OCI-LY7 (cell line): Measurements from ENCODE around the gene COL4A2. TPM values are rescaled to one million over a fixed set of nuclear protein-coding genes. Genes with fewer than 3 reads are reported as not detected.

Experiments used
- BruUV-seq: library from RNA; stranded (reverse); fragments of 400-500 nt; replicated peaks from 2 replicates; lab custom pipeline; 2021; lab: Mats Ljungman, UMichigan
- CTCF ChIA-PET: fragments of 300-600 bp; sonication (Branson Sonifier 250); formaldehyde crosslinking; loops from one replicate; lab custom pipeline; 2022; ENCODE audit warnings: antibody characterized with exemption; ENCODE audit not compliant: unreplicated experiment; lab: Charles Lee
- POLR2A ChIA-PET: fragments of 300-600 bp; sonication (Branson Sonifier 250); formaldehyde crosslinking; loops from one replicate; lab custom pipeline; 2022; ENCODE audit warnings: antibody characterized with exemption; lab: Charles Lee
- DNase-seq: peaks from one replicate; pipeline ENCODE4 v3.0.0-alpha.2; 2015; ENCODE audit warnings: low spot score
- H2AFZ ChIP-seq: fragments of 200-600 bp; sonication (generic), shearing (Covaris generic); 2 replicates; pipeline ENCODE4 v1.6.1; 2014; ENCODE audit warnings: mild to moderate bottlenecking, antibody characterized with exemption, low read length, moderate library complexity
- H3K27ac ChIP-seq: fragments of 200-600 bp; sonication (generic); 2 replicates; pipeline ENCODE4 v1.5.1; 2014; ENCODE audit warnings: mixed run types, low read depth, mild to moderate bottlenecking, moderate library complexity, low read length, inconsistent platforms; ENCODE audit not compliant: poor library complexity, severe bottlenecking
- H3K36me3 ChIP-seq: fragments of 200-600 bp; sonication (generic); 2 replicates; pipeline ENCODE4 v1.6.1; 2014; ENCODE audit warnings: mild to moderate bottlenecking, antibody characterized with exemption, low read length, moderate library complexity, mixed read lengths; ENCODE audit not compliant: insufficient read depth
- H3K4me1 ChIP-seq: fragments of 200-600 bp; sonication (generic); 2 replicates; pipeline ENCODE4 v1.5.1; 2014; ENCODE audit warnings: mild to moderate bottlenecking, low read length; ENCODE audit not compliant: insufficient read depth, poor library complexity, severe bottlenecking
- H3K4me2 ChIP-seq: fragments of 200-600 bp; sonication (generic); 2 replicates; pipeline ENCODE4 v1.6.1; 2014; ENCODE audit warnings: mild to moderate bottlenecking, low read length
- H3K4me3 ChIP-seq: fragments of 200-600 bp; sonication (generic); 2 replicates; pipeline ENCODE4 v1.5.1; 2014; ENCODE audit warnings: mild to moderate bottlenecking, low read depth, low read length; ENCODE audit not compliant: poor library complexity, severe bottlenecking
- H3K79me2 ChIP-seq: fragments of 200-600 bp; sonication (generic); 2 replicates; pipeline ENCODE4 v1.6.1; 2016; ENCODE audit warnings: low read depth, mild to moderate bottlenecking, low read length, moderate library complexity, mixed read lengths; ENCODE audit not compliant: insufficient read depth
- H3K9me2 ChIP-seq: fragments of 200-600 bp; sonication (generic); 2 replicates; pipeline ENCODE4 v1.6.1; 2016; ENCODE audit warnings: mild to moderate bottlenecking, low read length, mixed read lengths; ENCODE audit not compliant: insufficient read depth
- H3K9me3 ChIP-seq: fragments of 200-600 bp; sonication (generic); 2 replicates; pipeline ENCODE4 v1.6.1; 2014; ENCODE audit warnings: mild to moderate bottlenecking, mixed run types, low read length, mixed read lengths
- H4K20me1 ChIP-seq: fragments of 200-600 bp; sonication (generic); 2 replicates; pipeline ENCODE4 v1.6.1; 2014; ENCODE audit warnings: mild to moderate bottlenecking, antibody characterized with exemption, low read length, moderate library complexity, mixed read lengths; ENCODE audit not compliant: insufficient read depth
- EZH2phosphoT487 ChIP-seq: fragments of 200-600 bp; sonication (generic); IDR thresholded peaks from 2 replicates; pipeline ENCODE4 v1.6.1; 2018; ENCODE audit warnings: low read depth, borderline replicate concordance, mild to moderate bottlenecking, mixed run types, antibody characterized with exemption, low read length, moderate library complexity, mixed read lengths
- intact Hi-C: fragments of 100-400 bp; cut with micrococcal nuclease; formaldehyde crosslinking; loops from one replicate; pipeline ENCODE4 v1.10.0; 2022; ENCODE audit not compliant: unreplicated experiment
- total RNA-seq, 2 experiments: library from RNA; depleted of rRNA in 1 of 2; stranded (reverse); fragments of >200 nt in 1 of 2; shearing (Covaris generic) in 1 of 2; gene quantifications; 2 replicates each; pipeline ENCODE4 v1.2.3, GENCODE V29; 2014 to 2022
- TF ChIP-seq, protein P1 (sequence below): fragments of 200-600 bp; sonication (generic); conservative IDR thresholded peaks from 2 replicates; pipeline ENCODE4 v1.5.1; 2014; ENCODE audit warnings: mild to moderate bottlenecking, antibody characterized with exemption, low read length, moderate library complexity, mixed read lengths

The COL4A2 gene
- total RNA-seq, 2 experiments from 2014 or later, result 0.34 TPM; not detected in 1

DNA sequence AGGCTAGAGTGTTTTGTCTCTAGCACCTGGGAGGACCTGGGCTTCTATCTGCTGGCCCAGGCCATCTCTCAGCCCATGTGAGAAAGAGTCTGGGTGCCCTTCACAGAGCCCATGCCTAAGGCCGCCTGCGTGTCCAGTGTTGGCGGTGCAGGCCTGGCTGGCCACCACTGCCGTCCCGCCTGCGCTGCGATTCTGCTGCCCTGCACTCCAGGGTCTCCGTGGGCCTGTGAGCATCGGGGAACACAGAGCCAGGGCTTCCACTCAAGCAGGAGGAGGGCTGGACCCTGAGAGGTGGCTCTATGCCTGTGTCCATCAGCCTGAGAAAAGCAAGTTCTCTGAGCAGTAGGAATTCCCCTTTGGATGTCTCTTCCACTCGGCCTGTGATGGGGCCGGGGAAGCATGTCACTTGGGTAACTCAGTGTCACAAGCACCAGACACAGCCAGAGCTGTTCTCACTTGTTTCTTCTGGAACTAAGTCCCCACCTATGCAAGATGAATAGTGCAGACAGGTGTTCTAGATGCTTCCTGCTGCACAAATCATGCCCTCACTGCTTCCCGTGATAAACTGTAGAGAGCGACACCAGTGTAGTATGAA, 160.5 kb downstream of the COL4A2 start:
- no peaks in the 10 kb centered on the region for H3K9me2 ChIP-seq
- no peaks in the 10 kb centered on the region for H3K9me3 ChIP-seq
- ChIA-PET POLR2A (no interaction called here), CTCF (no interaction called here)
- no peak overlapping the region for H3K4me3 ChIP-seq
- H3K27ac ChIP-seq, result no peak overlapping the region
- no peak overlapping the region for H2AFZ ChIP-seq
- H3K79me2 ChIP-seq, result no peaks in the 10 kb centered on the region
- no TSS peak for BruUV-seq
- H4K20me1 ChIP-seq, result no peaks in the 10 kb centered on the region
- peaks cover 19% of the 10 kb centered on the region for H3K4me1 ChIP-seq
- DNase-seq, result no peak
- intact Hi-C loops, result no loop called here
- H3K4me2 ChIP-seq, result no peak overlapping the region
- TF ChIP-seq EZH2phosphoT487, result no peak
- TF ChIP-seq, protein P1, sequence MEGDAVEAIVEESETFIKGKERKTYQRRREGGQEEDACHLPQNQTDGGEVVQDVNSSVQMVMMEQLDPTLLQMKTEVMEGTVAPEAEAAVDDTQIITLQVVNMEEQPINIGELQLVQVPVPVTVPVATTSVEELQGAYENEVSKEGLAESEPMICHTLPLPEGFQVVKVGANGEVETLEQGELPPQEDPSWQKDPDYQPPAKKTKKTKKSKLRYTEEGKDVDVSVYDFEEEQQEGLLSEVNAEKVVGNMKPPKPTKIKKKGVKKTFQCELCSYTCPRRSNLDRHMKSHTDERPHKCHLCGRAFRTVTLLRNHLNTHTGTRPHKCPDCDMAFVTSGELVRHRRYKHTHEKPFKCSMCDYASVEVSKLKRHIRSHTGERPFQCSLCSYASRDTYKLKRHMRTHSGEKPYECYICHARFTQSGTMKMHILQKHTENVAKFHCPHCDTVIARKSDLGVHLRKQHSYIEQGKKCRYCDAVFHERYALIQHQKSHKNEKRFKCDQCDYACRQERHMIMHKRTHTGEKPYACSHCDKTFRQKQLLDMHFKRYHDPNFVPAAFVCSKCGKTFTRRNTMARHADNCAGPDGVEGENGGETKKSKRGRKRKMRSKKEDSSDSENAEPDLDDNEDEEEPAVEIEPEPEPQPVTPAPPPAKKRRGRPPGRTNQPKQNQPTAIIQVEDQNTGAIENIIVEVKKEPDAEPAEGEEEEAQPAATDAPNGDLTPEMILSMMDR, result no peak
- H3K36me3 ChIP-seq, result no peaks in the 10 kb centered on the region

DNA sequence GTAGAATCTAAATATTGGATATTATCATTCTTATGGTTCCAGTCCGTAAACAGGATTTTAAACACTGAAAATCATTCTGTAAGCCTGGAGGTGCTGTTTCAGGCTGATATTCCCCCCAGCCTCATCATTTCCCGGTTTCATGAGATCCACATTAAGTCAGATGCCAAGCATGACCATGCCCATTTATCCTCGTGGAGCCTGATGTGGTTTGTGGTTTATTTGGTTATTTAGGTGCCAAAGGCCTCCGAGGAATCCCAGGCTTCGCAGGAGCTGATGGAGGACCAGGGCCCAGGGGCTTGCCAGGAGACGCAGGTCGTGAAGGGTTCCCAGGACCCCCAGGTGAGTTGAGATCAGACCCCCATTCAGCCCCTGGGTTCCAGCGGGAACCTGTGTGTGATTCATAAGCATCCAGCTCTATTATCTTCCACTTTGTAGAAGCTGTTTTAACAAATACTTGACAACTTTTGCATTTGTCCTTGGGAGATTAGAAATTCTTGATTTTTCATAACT, 162.0 kb downstream of the COL4A2 start:
- no peak overlapping the region for H2AFZ ChIP-seq
- no peak overlapping the region for H3K4me3 ChIP-seq
- no peak for DNase-seq
- intact Hi-C loops, result no loop called here
- BruUV-seq, result no TSS peak
- H3K9me3 ChIP-seq, result no peaks in the 10 kb centered on the region
- H3K36me3 ChIP-seq, result no peaks in the 10 kb centered on the region
- H3K4me2 ChIP-seq, result no peak overlapping the region
- no peak overlapping the region for H3K27ac ChIP-seq
- no peaks in the 10 kb centered on the region for H3K9me2 ChIP-seq
- H3K4me1 ChIP-seq, result peaks cover 29% of the 10 kb centered on the region
- H3K79me2 ChIP-seq, result no peaks in the 10 kb centered on the region
- POLR2A ChIA-PET, result no interaction called here
- no peak for TF ChIP-seq EZH2phosphoT487
- TF ChIP-seq, protein P1, result no peak
- CTCF ChIA-PET, result no interaction called here
- H4K20me1 ChIP-seq, result no peaks in the 10 kb centered on the region

DNA sequence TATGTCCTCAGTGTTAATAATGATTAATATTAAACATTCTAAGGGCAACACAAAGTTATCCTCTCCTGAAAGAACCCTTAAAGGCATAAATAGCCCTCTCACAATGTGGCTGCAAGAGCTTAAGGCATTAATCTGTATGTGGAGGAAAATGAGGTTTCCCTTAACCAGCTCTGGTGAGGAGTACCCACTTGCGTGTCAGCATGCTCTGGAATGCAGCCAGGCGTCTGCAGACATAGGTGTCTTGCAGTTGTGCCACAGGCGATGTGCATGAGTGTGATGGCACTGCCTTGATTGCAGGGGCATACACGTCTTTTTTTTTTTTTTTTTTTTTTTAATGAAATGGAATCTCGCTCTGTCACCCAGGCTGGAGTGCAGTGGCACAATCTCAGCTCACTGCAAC, 162.5 kb downstream of the COL4A2 start:
- H3K4me3 ChIP-seq, result no peak overlapping the region
- DNase-seq, result no peak
- H3K4me1 ChIP-seq, result peaks cover 29% of the 10 kb centered on the region
- no peaks in the 10 kb centered on the region for H3K36me3 ChIP-seq
- H3K9me2 ChIP-seq, result no peaks in the 10 kb centered on the region
- intact Hi-C loops, result no loop called here
- H2AFZ ChIP-seq, result no peak overlapping the region
- TF ChIP-seq EZH2phosphoT487, result no peak
- TF ChIP-seq, protein P1, result no peak
- H3K27ac ChIP-seq, result no peak overlapping the region
- no peaks in the 10 kb centered on the region for H4K20me1 ChIP-seq
- ChIA-PET POLR2A (no interaction called here), CTCF (no interaction called here)
- H3K79me2 ChIP-seq, result no peaks in the 10 kb centered on the region
- H3K9me3 ChIP-seq, result no peaks in the 10 kb centered on the region
- BruUV-seq, result no TSS peak
- H3K4me2 ChIP-seq, result no peak overlapping the region
